ENCODE results near the gene ANTKMT.

Gene ANTKMT

DNA sequence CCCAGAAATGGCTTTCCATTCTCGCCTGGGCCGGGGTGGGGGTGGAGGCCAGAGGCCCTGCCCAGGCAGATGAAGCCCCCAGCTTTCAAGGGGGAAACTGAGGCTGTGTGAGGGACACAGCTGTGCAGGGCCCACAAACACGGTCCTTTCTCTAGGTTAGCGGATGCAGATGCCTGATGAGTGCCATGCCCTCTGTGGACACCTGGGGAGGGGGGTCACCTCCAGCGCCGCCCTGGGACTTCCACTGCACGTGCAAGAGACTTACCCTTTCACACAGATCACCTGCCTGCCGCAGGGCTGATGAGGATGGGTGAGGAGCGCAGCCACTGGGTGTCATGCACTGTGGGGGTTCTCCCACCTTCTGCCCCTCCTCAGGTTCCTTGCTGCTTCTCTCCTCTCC lies 2.6 kb upstream of the ANTKMT start:
- Histone ChIP-seq H3K27me3 (ENCODE audit: insufficient read depth, low read length) (peaks cover 12% of the 10 kb centered on the region), H3K14ac (ENCODE audit: low read length) (no peak overlapping the region), H2AK5ac (ENCODE audit: low read length) (no peak overlapping the region), H2BK5ac (ENCODE audit: low read depth, low read length, poor library complexity) (no peak overlapping the region), H2AFZ (ENCODE audit: insufficient read depth, low read length, poor library complexity) (no peak overlapping the region), H3K4me1 (ENCODE audit: control insufficient read depth in 1 of 2, insufficient read depth in 2 of 2, low read length in 2 of 2) (peaks cover 31 to 35% of the 10 kb centered on the region in 2 experiments), H3K79me1 (ENCODE audit: low read length) (peaks cover 11% of the 10 kb centered on the region), H2BK120ac (ENCODE audit: insufficient read depth, low read length, poor library complexity) (no peak overlapping the region), H4K8ac (ENCODE audit: low read depth, low read length) (no peak overlapping the region), H3K36me3 (ENCODE audit: control insufficient read depth in 1 of 2, insufficient read depth in 2 of 2, low read length in 2 of 2) (peaks cover 0 to 3% of the 10 kb centered on the region in 2 experiments), H3K18ac (ENCODE audit: low read length) (no peak overlapping the region), H3K27ac (ENCODE audit: low read depth, low read length) (no peak overlapping the region), H3K4ac (ENCODE audit: low read depth, low read length) (no peak overlapping the region), H2BK12ac (ENCODE audit: low read length) (no peak overlapping the region), H3K4me2 (ENCODE audit: low read length) (no peak overlapping the region), H3K79me2 (ENCODE audit: control insufficient read depth, insufficient read depth, low read length, poor library complexity) (peaks cover 6% of the 10 kb centered on the region), H3K9ac (ENCODE audit: low read length) (no peak overlapping the region), H3K9me3 (ENCODE audit: insufficient read depth, low read depth, low read length) (peaks cover 15% of the 10 kb centered on the region), H4K12ac (ENCODE audit: low read depth, low read length) (no peak overlapping the region), H4K91ac (ENCODE audit: low read depth, low read length) (no peak overlapping the region), H3K4me3 (ENCODE audit: low read depth, low read length) (no peak overlapping the region), H3K23ac (ENCODE audit: low read length) (no peak overlapping the region)
- no CpG with 5 or more reads among the region's 9 CpGs for WGBS (ENCODE audit: extremely low coverage, insufficient coverage, insufficient read length)
- no peak for DNase-seq

DNA sequence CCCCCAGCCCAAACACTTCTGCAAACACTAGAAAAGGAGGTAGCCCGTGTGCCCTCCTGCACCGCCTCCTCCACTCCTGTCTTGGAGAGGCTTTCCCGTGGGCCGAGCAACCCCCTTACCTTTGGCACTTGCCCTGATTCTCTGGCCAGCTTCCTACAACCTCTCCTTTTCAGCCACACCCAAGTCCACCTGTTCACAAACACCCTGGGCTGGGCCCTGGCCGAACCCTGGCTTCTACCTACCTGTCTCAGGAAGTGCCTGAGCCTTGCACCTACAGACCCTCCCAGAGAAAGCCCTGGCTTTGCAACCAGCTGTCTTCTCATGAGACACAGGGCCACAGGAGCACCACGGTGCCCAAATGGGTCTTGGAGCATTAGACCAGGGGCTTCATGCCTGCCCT lies 2.0 kb upstream of the ANTKMT start:
- WGBS (ENCODE audit: extremely low coverage, insufficient coverage, insufficient read length): no CpG with 5 or more reads among the region's 6 CpGs
- Histone ChIP-seq H3K4me1 (ENCODE audit: control insufficient read depth in 1 of 2, insufficient read depth in 2 of 2, low read length in 2 of 2) (peaks cover 28 to 31% of the 10 kb centered on the region in 2 experiments), H3K4me3 (ENCODE audit: low read depth, low read length) (no peak overlapping the region), H3K4me2 (ENCODE audit: low read length) (no peak overlapping the region), H3K27ac (ENCODE audit: low read depth, low read length) (no peak overlapping the region), H2AK5ac (ENCODE audit: low read length) (no peak overlapping the region), H2BK12ac (ENCODE audit: low read length) (no peak overlapping the region), H3K27me3 (ENCODE audit: insufficient read depth, low read length) (peaks cover 12% of the 10 kb centered on the region), H3K79me2 (ENCODE audit: control insufficient read depth, insufficient read depth, low read length, poor library complexity) (peaks cover 6% of the 10 kb centered on the region), H3K36me3 (ENCODE audit: control insufficient read depth in 1 of 2, insufficient read depth in 2 of 2, low read length in 2 of 2) (peaks cover 0 to 3% of the 10 kb centered on the region in 2 experiments), H4K12ac (ENCODE audit: low read depth, low read length) (no peak overlapping the region), H3K4ac (ENCODE audit: low read depth, low read length) (no peak overlapping the region), H2AFZ (ENCODE audit: insufficient read depth, low read length, poor library complexity) (no peak overlapping the region), H2BK120ac (ENCODE audit: insufficient read depth, low read length, poor library complexity) (no peak overlapping the region), H3K14ac (ENCODE audit: low read length) (no peak overlapping the region), H2BK5ac (ENCODE audit: low read depth, low read length, poor library complexity) (no peak overlapping the region), H3K9me3 (ENCODE audit: insufficient read depth, low read depth, low read length) (peaks cover 15% of the 10 kb centered on the region), H3K23ac (ENCODE audit: low read length) (no peak overlapping the region), H3K18ac (ENCODE audit: low read length) (no peak overlapping the region), H3K79me1 (ENCODE audit: low read length) (peaks cover 11% of the 10 kb centered on the region), H3K9ac (ENCODE audit: low read length) (no peak overlapping the region), H4K8ac (ENCODE audit: low read depth, low read length) (no peak overlapping the region), H4K91ac (ENCODE audit: low read depth, low read length) (no peak overlapping the region)
- no peak for DNase-seq

DNA sequence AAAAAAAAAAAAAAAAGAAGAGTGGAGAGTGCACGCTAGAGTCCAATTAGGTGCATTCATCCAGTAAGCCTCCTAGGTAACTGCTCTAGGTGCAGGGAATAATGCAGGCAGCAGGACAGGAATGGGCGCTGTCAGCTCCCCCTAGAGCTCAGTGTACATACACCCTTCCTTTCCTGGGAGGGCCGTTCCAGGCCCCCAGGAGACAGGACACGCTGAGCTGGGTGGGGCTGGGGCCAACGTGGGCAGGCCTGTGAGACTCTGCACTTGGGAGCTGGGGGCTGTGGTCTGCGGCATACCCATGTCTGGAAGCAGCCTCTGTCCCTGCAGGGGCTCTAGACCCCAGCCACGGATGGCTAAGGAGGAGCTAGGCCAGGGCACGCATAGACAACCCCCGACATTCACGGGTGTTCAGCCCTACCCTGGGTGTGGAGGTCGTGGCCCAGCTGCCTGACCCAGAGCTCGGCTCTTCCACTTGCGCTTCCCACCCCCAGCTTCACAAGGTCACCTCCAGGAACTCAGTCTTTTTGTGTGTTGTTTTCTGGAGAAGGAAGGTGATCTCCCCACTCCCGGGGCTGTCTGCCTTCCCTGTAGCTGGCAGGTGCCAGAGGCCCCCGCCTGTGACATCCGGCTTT lies 1.0 kb upstream of the ANTKMT start:
- Histone ChIP-seq H2AK5ac (ENCODE audit: low read length) (no peak overlapping the region), H2BK5ac (ENCODE audit: low read depth, low read length, poor library complexity) (no peak overlapping the region), H3K9ac (ENCODE audit: low read length) (peak overlapping the region; percentile 42), H3K79me1 (ENCODE audit: low read length) (peaks cover 9% of the 10 kb centered on the region), H3K4me3 (ENCODE audit: low read depth, low read length) (no peak overlapping the region), H3K9me3 (ENCODE audit: insufficient read depth, low read depth, low read length) (peaks cover 10% of the 10 kb centered on the region), H3K4me1 (ENCODE audit: control insufficient read depth in 1 of 2, insufficient read depth in 2 of 2, low read length in 2 of 2) (peaks cover 20 to 23% of the 10 kb centered on the region in 2 experiments), H3K36me3 (ENCODE audit: control insufficient read depth in 1 of 2, insufficient read depth in 2 of 2, low read length in 2 of 2) (peaks cover 0 to 3% of the 10 kb centered on the region in 2 experiments), H2BK12ac (ENCODE audit: low read length) (no peak overlapping the region), H4K12ac (ENCODE audit: low read depth, low read length) (no peak overlapping the region), H3K4me2 (ENCODE audit: low read length) (peak overlapping the region; percentile 82), H3K4ac (ENCODE audit: low read depth, low read length) (no peak overlapping the region), H3K79me2 (ENCODE audit: control insufficient read depth, insufficient read depth, low read length, poor library complexity) (peaks cover 6% of the 10 kb centered on the region), H2AFZ (ENCODE audit: insufficient read depth, low read length, poor library complexity) (peak overlapping the region; percentile 94), H4K8ac (ENCODE audit: low read depth, low read length) (no peak overlapping the region), H3K27me3 (ENCODE audit: insufficient read depth, low read length) (peaks cover 12% of the 10 kb centered on the region), H3K23ac (ENCODE audit: low read length) (no peak overlapping the region), H3K18ac (ENCODE audit: low read length) (peak overlapping the region; percentile 16), H4K91ac (ENCODE audit: low read depth, low read length) (no peak overlapping the region), H3K27ac (ENCODE audit: low read depth, low read length) (no peak overlapping the region), H3K14ac (ENCODE audit: low read length) (no peak overlapping the region), H2BK120ac (ENCODE audit: insufficient read depth, low read length, poor library complexity) (no peak overlapping the region)
- DNase-seq: peak in 1 of 2 donors; percentile 33
- WGBS (ENCODE audit: extremely low coverage, insufficient coverage, insufficient read length): no CpG with 5 or more reads among the region's 16 CpGs

DNA sequence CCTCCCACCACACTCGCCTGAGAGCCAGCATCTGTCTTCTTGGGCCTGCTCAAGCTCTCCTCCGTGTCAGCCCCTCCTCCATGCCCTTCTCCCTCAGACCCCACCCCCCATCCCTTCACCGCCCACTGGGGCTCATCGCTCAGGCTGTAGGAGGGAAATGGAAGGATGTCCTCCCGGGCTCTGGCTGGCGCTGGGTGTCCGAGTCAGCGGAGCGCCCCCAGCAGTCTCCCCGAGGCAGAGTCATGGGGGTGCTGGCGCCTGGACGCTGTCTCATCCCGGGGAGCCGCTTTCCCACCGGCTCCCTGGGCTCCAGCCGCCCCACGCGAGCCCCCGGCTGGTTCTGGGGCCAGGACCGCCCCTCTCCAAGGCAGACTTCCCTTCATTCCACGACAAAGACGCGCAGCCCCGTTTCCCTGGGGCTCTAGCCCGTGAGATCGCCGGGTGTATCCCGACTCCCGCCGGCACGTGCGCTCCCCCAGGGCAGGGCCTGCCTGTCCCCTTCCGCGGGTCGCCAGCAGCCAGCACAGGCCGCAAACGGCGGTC lies 428 bp upstream of the ANTKMT start:
- Histone ChIP-seq H3K27ac (ENCODE audit: low read depth, low read length) (peak overlapping the region; percentile 81), H3K79me1 (ENCODE audit: low read length) (peaks cover 9% of the 10 kb centered on the region), H3K36me3 (ENCODE audit: control insufficient read depth in 1 of 2, insufficient read depth in 2 of 2, low read length in 2 of 2) (peaks cover 0 to 3% of the 10 kb centered on the region in 2 experiments), H3K14ac (ENCODE audit: low read length) (peak overlapping the region; percentile 96), H3K4me3 (ENCODE audit: low read depth, low read length) (peak overlapping the region; percentile 95), H4K8ac (ENCODE audit: low read depth, low read length) (peak overlapping the region; percentile 95), H4K91ac (ENCODE audit: low read depth, low read length) (peak overlapping the region; percentile 95), H3K4me2 (ENCODE audit: low read length) (peak overlapping the region; percentile 82), H4K12ac (ENCODE audit: low read depth, low read length) (peak overlapping the region; percentile 92), H2AFZ (ENCODE audit: insufficient read depth, low read length, poor library complexity) (peak overlapping the region; percentile 94), H3K27me3 (ENCODE audit: insufficient read depth, low read length) (peaks cover 7% of the 10 kb centered on the region), H3K18ac (ENCODE audit: low read length) (peak overlapping the region; percentile 95), H2BK12ac (ENCODE audit: low read length) (no peak overlapping the region), H2AK5ac (ENCODE audit: low read length) (peak overlapping the region; percentile 85), H3K9ac (ENCODE audit: low read length) (peak overlapping the region; percentile 65), H2BK120ac (ENCODE audit: insufficient read depth, low read length, poor library complexity) (peak overlapping the region; percentile 86), H2BK5ac (ENCODE audit: low read depth, low read length, poor library complexity) (peak overlapping the region; percentile 81), H3K23ac (ENCODE audit: low read length) (no peak overlapping the region), H3K9me3 (ENCODE audit: insufficient read depth, low read depth, low read length) (peaks cover 10% of the 10 kb centered on the region), H3K79me2 (ENCODE audit: control insufficient read depth, insufficient read depth, low read length, poor library complexity) (peaks cover 6% of the 10 kb centered on the region), H3K4ac (ENCODE audit: low read depth, low read length) (peak overlapping the region; percentile 85), H3K4me1 (ENCODE audit: control insufficient read depth in 1 of 2, insufficient read depth in 2 of 2, low read length in 2 of 2) (peaks cover 16 to 19% of the 10 kb centered on the region in 2 experiments)
- WGBS (ENCODE audit: extremely low coverage, insufficient coverage, insufficient read length): no CpG with 5 or more reads among the region's 38 CpGs
- no peak for DNase-seq
